Memory B cell (primary cell): ENCODE data around the gene SIRT7.
"Not testable (repeated sequence)": the region's sequence is repeated elsewhere in the genome, so short reads cannot be mapped to it uniquely, and the experiment has no call there.

Experiments used
- ATAC-seq: fragments of 150-1000 bp; cut with Tn5 transposase; 2 replicates; pipeline ENCODE4 v1.10.0; 2021; ENCODE audit warnings: low read depth, mild to moderate bottlenecking, moderate library complexity
- DNase-seq, 2 donors: peaks; one replicate each; pipeline ENCODE4 v3.0.0; 2022; ENCODE audit warnings: low spot score in 2 of 2
- H3K27ac Mint-ChIP-seq: one replicate; pipeline ENCODE4 v1.8.0; 2022; ENCODE audit warnings: mild to moderate bottlenecking, moderate library complexity, mixed read lengths
- H3K27me3 Mint-ChIP-seq: one replicate; pipeline ENCODE4 v1.8.0; 2022; ENCODE audit warnings: mixed read lengths
- H3K36me3 Mint-ChIP-seq: one replicate; pipeline ENCODE4 v1.8.0; 2022; ENCODE audit warnings: mild to moderate bottlenecking, mixed read lengths
- H3K4me1 Mint-ChIP-seq: one replicate; pipeline ENCODE4 v1.8.0; 2022; ENCODE audit warnings: mixed read lengths
- H3K4me3 Mint-ChIP-seq: one replicate; pipeline ENCODE4 v1.8.0; 2022; ENCODE audit warnings: mild to moderate bottlenecking, moderate library complexity, mixed read lengths
- H3K9me3 Mint-ChIP-seq: one replicate; pipeline ENCODE4 v1.8.0; 2022; ENCODE audit warnings: mixed read lengths

The SIRT7 gene

DNA sequence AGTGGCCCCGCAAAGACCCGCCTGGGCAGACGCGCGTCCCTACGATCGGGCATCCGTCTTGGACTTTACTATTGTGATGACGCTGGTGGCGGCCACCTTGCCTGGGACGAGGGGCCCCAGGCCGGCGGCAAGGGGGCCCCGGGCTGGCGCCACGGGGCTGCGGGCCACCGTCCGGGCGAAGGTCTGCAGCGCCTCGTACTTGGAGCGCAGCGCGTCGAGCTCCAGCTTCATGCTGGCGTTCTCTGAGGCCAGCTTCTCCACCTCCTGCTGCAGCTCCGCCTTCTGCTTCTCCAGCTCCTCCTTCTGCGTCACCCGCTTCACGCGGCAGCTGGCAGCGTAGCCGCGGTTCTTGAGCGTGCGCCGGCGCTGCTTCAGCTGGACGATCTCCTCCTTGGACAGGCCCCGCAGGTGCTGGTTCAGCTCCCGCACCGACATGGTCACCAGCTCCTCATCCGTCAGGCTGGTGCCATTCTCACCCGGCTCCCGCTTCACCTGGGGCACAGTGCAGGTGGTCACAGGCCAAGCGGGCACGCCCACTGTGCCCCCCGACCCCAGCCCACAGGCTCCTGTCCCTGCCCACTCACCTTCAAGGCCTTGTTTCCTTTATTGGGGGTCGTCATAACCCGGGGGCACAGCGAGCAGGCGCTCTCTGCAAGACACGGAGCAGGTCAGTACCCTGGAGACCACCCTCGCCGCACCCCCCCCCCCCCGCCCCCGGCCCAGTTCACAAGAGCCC is 4.8 kb upstream of the SIRT7 start:
- peaks cover 17% of the 10 kb centered on the region for H3K4me1 Mint-ChIP-seq
- H3K27ac Mint-ChIP-seq = no peak overlapping the region
- H3K4me3 Mint-ChIP-seq = no peak overlapping the region
- H3K27me3 Mint-ChIP-seq = no peaks in the 10 kb centered on the region
- H3K9me3 Mint-ChIP-seq = no peaks in the 10 kb centered on the region
- H3K36me3 Mint-ChIP-seq = peaks cover 9% of the 10 kb centered on the region
- no peak for ATAC-seq
- no peak for DNase-seq

DNA sequence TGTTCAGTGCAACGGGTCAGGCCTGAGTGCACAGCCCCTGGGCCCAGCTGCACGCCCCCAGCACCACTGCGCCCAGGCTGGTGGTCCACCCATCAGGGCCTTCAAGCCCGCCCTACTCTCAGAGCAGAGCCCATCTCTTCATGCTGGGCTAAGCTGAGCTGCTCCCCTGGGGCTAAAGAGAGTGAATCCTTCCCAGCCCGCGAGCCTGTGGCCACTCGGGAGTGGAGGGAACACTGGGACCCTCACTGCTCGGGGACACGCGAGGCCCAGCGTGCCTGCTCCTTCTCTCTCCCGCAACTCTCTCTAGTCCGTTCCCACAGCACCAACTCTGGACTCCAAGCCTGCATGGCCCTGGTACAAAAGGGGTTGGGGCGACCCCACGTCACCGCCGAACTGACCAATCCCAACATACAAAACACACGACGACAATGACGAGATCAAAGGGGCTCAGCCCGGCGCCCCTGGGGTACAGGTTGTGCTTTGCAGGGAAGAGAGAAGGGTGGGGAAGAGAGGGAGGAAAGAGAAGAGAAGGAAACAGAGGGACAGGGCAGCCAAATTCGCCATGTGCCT is 4.1 kb upstream of the SIRT7 start:
- no peak for DNase-seq
- ATAC-seq = no peak
- Mint-ChIP-seq H3K27me3 (no peaks in the 10 kb centered on the region), H3K9me3 (no peaks in the 10 kb centered on the region), H3K4me1 (peaks cover 20% of the 10 kb centered on the region), H3K4me3 (no peak overlapping the region), H3K36me3 (peaks cover 9% of the 10 kb centered on the region), H3K27ac (no peak overlapping the region)

GRCh38 chr17:81921537-81921862 is 3.5 kb upstream of the SIRT7 start:
- Mint-ChIP-seq H3K27me3 (no peaks in the 10 kb centered on the region), H3K9me3 (no peaks in the 10 kb centered on the region), H3K36me3 (peaks cover 9% of the 10 kb centered on the region), H3K27ac (no peak overlapping the region), H3K4me1 (peaks cover 23% of the 10 kb centered on the region), H3K4me3 (no peak overlapping the region)
- DNase-seq (no peak), ATAC-seq (no peak)

DNA sequence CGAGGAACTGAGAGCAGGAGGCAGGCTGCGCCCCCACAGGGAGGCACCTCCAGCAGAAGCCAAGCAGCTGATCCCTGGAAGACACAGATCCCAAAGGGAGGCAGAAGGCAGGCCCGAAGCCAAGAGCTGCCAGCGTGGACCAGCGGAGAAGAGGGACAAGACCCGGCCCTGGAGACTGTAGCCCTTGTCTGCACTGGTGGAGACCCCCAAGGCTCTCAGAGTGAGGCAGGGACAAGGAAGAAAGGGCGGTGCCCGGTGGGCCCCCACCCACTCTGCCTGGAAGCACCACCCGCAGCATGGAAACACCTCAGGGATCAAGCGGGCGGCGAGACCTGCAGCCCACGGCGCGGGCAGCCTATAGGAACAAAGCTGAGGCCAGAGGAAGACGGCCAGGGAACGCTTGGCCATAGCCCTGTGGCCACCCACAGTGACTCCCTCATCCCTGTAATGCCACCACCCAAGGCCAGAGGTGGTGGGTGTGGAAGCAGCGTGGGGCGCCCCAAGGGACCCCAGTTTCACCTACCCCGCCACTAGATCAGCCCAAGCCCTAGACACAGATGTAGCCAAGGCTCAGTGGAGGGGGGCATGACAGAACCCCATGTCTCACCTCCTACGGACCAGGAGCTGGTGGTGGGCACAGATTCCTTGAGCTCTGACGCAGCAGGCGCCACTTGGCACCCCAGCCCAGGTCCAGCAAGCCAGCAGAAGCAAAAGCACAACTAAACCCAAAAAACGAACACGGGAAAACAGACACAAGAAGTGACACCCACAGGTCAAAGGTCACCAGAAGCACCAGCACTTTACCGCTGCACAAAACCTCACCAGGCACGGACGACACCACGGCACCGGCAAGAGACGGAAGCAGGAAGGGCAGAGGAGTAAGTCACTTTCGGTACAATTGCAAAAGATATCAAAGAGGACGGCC is 2.9 kb upstream of the SIRT7 start:
- no peak for DNase-seq
- Mint-ChIP-seq H3K27me3 (no peaks in the 10 kb centered on the region), H3K36me3 (peaks cover 9% of the 10 kb centered on the region), H3K4me3 (no peak overlapping the region), H3K27ac (no peak overlapping the region), H3K4me1 (peaks cover 18% of the 10 kb centered on the region), H3K9me3 (no peaks in the 10 kb centered on the region)
- ATAC-seq = no peak

DNA sequence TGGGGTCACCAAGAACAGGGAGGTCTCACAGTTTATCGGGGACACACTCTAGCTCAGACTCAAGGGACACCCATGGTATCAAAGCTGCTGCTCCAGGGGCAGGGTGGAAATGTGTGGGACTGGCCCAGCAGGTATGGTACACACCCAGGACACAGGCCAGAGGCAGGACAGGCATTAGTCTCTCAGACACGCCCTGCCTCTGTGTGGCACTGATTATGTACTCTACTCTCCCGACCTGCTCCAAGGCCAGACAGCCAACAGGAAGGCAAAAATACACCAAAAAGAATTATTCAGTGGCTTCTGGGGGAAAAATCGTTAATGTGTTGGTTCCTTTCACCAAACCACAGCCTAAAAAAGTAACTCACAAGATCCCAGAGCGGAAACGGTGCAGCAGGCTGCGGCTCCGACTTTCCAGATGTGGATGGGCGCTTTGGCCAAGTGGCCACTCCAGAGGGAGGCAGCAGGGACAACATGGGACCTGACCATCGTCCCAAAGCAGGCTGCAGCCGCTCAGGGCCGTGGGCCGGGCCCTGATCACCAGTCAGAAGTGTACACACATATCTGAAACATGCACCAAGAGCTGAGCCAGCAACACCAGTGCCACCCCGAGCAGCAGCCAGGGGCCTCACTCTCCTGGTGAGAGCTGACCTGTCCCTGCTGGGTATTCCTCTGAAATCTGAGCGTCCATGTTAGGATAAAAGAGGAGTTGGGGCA is 1.0 kb upstream of the SIRT7 start:
- peak overlapping the region; percentile 92 for H3K27ac Mint-ChIP-seq
- ATAC-seq = no peak
- peaks cover 11% of the 10 kb centered on the region for H3K36me3 Mint-ChIP-seq
- DNase-seq = no peak
- no peaks in the 10 kb centered on the region for H3K9me3 Mint-ChIP-seq
- H3K27me3 Mint-ChIP-seq = no peaks in the 10 kb centered on the region
- H3K4me1 Mint-ChIP-seq = peaks cover 17% of the 10 kb centered on the region
- H3K4me3 Mint-ChIP-seq = no peak overlapping the region

DNA sequence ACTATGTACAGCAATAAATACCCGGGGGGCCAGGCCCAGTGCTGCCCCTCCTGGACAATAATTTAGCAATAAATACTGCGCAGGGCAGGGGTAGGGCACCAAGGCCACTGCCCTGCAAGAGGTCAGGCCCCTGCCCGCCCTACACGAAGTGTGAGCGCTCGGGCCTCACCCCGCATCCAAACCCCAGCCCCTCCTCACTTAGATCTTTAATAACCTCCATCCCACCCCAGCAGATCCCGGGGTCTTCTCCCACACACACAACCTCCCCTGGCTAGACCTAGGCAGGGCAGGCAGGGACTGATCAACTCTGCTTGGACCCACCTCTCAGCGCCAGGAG is 325 bp upstream of the SIRT7 start:
- not testable (repeated sequence) for H3K9me3 Mint-ChIP-seq, DNase-seq, H3K27me3 Mint-ChIP-seq
- Mint-ChIP-seq H3K4me3 (peak overlapping the region; percentile 94), H3K4me1 (peaks cover 17% of the 10 kb centered on the region), H3K36me3 (peaks cover 11% of the 10 kb centered on the region), H3K27ac (peak overlapping the region; percentile 92)
- peak; percentile 14 for ATAC-seq

DNA sequence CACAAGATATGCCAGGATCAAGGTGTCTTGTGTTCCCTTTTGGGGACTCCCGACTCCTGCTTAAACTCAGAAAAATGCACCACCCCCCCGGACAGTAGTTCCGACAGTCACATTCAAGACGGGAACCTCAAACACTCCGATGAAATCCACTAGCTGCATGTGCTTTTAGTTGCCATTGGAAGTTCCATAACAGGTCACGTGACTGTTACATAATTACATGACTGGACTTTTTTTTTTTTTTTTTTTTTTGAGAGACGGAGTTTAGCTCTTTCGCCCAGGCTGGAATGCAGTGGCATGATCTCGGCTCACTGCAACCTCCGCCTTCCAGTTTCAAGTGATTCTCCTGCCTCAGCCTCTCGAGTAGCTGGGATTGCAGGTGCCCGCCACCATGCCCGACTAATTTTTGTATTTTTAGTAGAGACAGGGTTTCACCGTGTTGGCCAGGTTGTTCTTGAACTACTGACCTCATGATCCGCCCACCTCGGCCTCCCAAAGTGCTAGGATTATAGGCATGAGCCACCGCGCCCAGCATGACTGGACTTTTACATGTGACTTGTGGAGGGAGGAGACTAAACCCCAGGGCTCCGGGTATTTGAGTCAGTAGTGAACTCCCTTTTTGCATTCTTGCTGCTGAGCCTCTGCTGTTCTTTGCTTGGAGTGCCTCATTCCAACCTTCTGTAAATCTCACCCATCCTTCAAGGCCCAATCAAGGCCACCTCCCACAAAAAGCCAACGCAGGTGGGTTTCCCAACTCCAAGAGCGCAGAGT is 1.6 kb downstream of the SIRT7 start:
- Mint-ChIP-seq H3K27me3 (no peaks in the 10 kb centered on the region), H3K4me1 (peaks cover 19% of the 10 kb centered on the region), H3K4me3 (peak overlapping the region; percentile 94), H3K36me3 (peaks cover 5% of the 10 kb centered on the region), H3K9me3 (no peaks in the 10 kb centered on the region), H3K27ac (no peak overlapping the region)
- no peak for DNase-seq
- no peak for ATAC-seq

DNA sequence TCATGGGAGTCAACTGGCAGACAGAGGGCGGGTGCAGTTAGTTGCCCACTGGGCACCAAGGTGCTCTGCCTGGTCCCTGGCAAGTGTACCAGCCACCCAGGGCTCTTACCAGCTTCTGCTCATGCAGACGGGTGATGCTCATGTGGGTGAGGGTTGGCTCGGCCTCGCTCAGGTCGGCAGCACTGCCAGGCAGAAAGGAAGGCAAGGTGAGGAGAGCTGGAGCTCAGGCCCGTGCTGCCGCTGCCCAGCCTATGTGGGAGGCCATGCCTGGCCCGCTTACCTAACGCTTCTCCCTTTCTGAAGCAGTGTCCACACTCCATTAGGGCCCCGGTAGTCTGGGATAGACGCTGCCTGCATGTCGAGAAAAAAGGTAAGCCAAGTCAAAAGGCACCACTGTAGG is 2.6 kb downstream of the SIRT7 start:
- H3K27ac Mint-ChIP-seq = no peak overlapping the region
- no peaks in the 10 kb centered on the region for H3K9me3 Mint-ChIP-seq
- H3K4me1 Mint-ChIP-seq = peaks cover 19% of the 10 kb centered on the region
- ATAC-seq (no peak), DNase-seq (no peak)
- peaks cover 5% of the 10 kb centered on the region for H3K36me3 Mint-ChIP-seq
- no peaks in the 10 kb centered on the region for H3K27me3 Mint-ChIP-seq
- no peak overlapping the region for H3K4me3 Mint-ChIP-seq

- ATAC-seq (no peak), DNase-seq (no peak)
- Mint-ChIP-seq H3K27me3 (no peaks in the 10 kb centered on the region), H3K27ac (no peak overlapping the region), H3K4me3 (no peak overlapping the region), H3K36me3 (peaks cover 5% of the 10 kb centered on the region), H3K4me1 (peaks cover 21% of the 10 kb centered on the region), H3K9me3 (no peaks in the 10 kb centered on the region)
These were observed 3.7 kb downstream of the SIRT7 start for GRCh38 chr17:81914103-81914850.

- Mint-ChIP-seq H3K27ac (no peak overlapping the region), H3K36me3 (peaks cover 5% of the 10 kb centered on the region), H3K4me3 (no peak overlapping the region), H3K9me3 (no peaks in the 10 kb centered on the region), H3K27me3 (no peaks in the 10 kb centered on the region), H3K4me1 (peaks cover 19% of the 10 kb centered on the region)
- no peak for ATAC-seq
- DNase-seq = no peak
These were observed 4.4 kb downstream of the SIRT7 start for GRCh38 chr17:81913394-81914102.

DNA sequence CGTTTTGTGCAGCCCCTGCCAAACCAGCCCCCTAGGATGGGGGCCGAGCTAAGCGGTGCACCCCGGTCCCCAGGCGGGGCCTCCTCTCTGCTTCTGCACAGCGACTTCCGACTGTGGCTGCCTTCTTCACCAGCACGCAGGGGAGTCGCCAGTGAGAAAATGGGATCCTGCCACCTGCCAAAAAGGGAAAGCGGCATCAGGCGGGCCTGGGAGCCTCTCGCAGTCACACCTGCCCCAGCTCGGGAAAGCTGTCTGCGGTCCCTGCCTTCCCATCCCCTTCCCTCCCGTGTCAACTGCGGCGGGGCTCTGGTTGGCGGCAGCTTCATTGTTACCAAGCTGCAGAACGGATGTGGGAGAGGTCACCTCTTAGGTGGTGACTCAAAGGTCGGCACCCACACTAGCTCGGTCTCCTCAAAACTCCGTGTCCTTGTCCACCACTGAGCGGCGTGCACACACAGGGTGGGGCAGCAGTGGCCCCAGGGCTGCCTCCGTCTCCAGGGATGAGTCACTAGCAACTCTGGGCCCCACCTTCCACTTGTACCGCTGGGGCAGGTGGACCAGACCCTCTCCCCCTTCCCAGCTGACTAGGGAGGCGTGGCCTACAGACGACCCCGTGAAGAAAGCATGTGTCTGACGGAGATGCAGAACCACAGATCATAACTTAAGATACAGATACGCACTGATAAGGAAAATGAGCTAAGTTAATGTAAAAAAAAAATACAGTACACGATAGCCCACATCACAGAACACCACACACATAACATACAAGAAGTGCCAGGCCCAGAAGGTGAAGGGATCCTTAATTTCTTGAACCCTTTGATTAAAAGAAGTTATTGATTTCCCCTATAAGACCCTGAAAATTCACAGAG is 5.3 kb downstream of the SIRT7 start:
- H3K36me3 Mint-ChIP-seq = peaks cover 4% of the 10 kb centered on the region
- peaks cover 15% of the 10 kb centered on the region for H3K4me1 Mint-ChIP-seq
- H3K4me3 Mint-ChIP-seq = peak overlapping the region; percentile 22
- no peaks in the 10 kb centered on the region for H3K27me3 Mint-ChIP-seq
- no peaks in the 10 kb centered on the region for H3K9me3 Mint-ChIP-seq
- no peak for DNase-seq
- H3K27ac Mint-ChIP-seq = no peak overlapping the region
- no peak for ATAC-seq

DNA sequence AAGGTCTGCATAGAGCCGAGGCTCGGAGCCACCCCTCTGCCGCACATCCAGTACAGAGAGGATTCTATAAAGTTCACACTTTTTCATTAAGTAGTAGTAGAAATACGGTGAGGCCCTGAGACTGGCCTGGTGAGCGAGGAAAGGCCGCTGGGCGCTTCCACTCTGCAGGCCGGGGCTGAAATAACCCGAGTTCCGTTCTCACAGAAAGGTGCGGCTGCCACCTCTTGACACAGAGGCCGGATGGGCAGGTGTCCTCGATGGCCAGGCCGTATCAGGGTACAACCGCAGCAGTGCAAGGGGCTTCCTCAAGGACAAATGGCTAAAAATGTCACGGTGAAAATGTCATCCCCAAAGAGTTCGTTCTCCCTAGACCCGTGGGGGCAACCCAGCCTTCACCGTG is 6.0 kb downstream of the SIRT7 start:
- DNase-seq (no peak), ATAC-seq (no peak)
- Mint-ChIP-seq H3K27ac (peak overlapping the region; percentile 69), H3K9me3 (no peaks in the 10 kb centered on the region), H3K27me3 (no peaks in the 10 kb centered on the region), H3K4me3 (peak overlapping the region; percentile 86), H3K36me3 (peaks cover 4% of the 10 kb centered on the region), H3K4me1 (peaks cover 10% of the 10 kb centered on the region)
